ENCODE measurements around the gene CIAO3. TPM values are rescaled to one million over a fixed set of nuclear protein-coding genes. Genes with fewer than 3 reads are reported as not detected.

The CIAO3 gene
- polyA plus RNA-seq, 1 donor from 2014 or later: 57.8 TPM

DNA sequence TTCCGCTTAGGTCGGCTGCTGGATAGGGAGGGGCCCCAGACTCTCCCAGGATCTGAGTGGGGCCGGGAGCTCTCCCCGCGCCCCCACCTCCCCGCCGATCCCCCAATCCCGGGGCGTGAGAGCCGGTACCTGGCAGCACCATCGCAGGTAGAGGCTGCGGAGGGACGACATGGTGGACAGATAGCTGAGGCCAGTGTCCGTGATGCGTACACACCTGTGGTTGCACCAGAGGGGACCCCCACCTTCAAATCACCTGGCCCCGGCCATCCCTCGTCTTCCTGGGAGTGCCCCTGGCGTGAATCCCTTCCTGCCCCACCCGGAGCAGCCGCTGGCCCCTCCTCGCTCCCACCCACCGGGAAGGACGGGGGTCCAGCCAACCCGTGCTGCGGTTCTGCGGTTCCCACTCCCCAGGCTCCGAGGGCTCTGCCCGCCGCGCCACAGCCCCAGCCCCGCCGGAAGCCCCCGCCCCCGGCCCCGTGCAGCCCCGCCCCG lies 45.9 kb downstream of the CIAO3 start:
- H3K9me2 ChIP-seq (ENCODE audit: insufficient read depth, low read length): no peaks in the 10 kb centered on the region
- H3F3A ChIP-seq (ENCODE audit: insufficient read depth, low read length, poor library complexity, severe bottlenecking): no peaks in the 10 kb centered on the region
- H2AFZ ChIP-seq (ENCODE audit: low read depth, low read length): no peak overlapping the region
- no peak overlapping the region for H3K4me2 ChIP-seq (ENCODE audit: low read length)
- peaks cover 10% of the 10 kb centered on the region for H4K20me1 ChIP-seq (ENCODE audit: insufficient read depth)
- no peaks in the 10 kb centered on the region for H3K9me3 ChIP-seq (ENCODE audit: low read length)
- H3K36me3 ChIP-seq (ENCODE audit: insufficient read depth, low read length): no peaks in the 10 kb centered on the region
- peaks cover 28% of the 10 kb centered on the region for H3K27me3 ChIP-seq (ENCODE audit: insufficient read depth, low read depth, low read length)
- TF ChIP-seq EP300 (conservative IDR thresholded peaks at IDR 0.05; ENCODE audit: poor library complexity, severe bottlenecking): no peak
- TF ChIP-seq, protein P1, sequence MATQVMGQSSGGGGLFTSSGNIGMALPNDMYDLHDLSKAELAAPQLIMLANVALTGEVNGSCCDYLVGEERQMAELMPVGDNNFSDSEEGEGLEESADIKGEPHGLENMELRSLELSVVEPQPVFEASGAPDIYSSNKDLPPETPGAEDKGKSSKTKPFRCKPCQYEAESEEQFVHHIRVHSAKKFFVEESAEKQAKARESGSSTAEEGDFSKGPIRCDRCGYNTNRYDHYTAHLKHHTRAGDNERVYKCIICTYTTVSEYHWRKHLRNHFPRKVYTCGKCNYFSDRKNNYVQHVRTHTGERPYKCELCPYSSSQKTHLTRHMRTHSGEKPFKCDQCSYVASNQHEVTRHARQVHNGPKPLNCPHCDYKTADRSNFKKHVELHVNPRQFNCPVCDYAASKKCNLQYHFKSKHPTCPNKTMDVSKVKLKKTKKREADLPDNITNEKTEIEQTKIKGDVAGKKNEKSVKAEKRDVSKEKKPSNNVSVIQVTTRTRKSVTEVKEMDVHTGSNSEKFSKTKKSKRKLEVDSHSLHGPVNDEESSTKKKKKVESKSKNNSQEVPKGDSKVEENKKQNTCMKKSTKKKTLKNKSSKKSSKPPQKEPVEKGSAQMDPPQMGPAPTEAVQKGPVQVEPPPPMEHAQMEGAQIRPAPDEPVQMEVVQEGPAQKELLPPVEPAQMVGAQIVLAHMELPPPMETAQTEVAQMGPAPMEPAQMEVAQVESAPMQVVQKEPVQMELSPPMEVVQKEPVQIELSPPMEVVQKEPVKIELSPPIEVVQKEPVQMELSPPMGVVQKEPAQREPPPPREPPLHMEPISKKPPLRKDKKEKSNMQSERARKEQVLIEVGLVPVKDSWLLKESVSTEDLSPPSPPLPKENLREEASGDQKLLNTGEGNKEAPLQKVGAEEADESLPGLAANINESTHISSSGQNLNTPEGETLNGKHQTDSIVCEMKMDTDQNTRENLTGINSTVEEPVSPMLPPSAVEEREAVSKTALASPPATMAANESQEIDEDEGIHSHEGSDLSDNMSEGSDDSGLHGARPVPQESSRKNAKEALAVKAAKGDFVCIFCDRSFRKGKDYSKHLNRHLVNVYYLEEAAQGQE (IDR thresholded peaks at IDR 0.05; ENCODE audit: borderline replicate concordance): no peak
- no peak for TF ChIP-seq MXI1 (conservative IDR thresholded peaks at IDR 0.05; ENCODE audit: poor library complexity, severe bottlenecking)
- TF ChIP-seq RAD21 (conservative IDR thresholded peaks at IDR 0.05): no peak
- TF ChIP-seq EZH2 (IDR thresholded peaks at IDR 0.05; ENCODE audit: borderline replicate concordance, insufficient read depth, low read length, poor library complexity, severe bottlenecking): no peak
- no peak for TF ChIP-seq CTCF (IDR thresholded peaks at IDR 0.05; ENCODE audit: poor library complexity, severe bottlenecking)
- no peak for TF ChIP-seq TAF1 (IDR thresholded peaks at IDR 0.05; ENCODE audit: low read depth)
- no peak overlapping the region for H3K9ac ChIP-seq (ENCODE audit: low read length)
- no peak overlapping the region for H3K4me3 ChIP-seq (ENCODE audit: low read length)
- H3K27ac ChIP-seq (ENCODE audit: low read length): no peak overlapping the region
- H3K79me2 ChIP-seq (replicated peaks; ENCODE audit: insufficient read depth, low read length): no peaks in the 10 kb centered on the region

DNA sequence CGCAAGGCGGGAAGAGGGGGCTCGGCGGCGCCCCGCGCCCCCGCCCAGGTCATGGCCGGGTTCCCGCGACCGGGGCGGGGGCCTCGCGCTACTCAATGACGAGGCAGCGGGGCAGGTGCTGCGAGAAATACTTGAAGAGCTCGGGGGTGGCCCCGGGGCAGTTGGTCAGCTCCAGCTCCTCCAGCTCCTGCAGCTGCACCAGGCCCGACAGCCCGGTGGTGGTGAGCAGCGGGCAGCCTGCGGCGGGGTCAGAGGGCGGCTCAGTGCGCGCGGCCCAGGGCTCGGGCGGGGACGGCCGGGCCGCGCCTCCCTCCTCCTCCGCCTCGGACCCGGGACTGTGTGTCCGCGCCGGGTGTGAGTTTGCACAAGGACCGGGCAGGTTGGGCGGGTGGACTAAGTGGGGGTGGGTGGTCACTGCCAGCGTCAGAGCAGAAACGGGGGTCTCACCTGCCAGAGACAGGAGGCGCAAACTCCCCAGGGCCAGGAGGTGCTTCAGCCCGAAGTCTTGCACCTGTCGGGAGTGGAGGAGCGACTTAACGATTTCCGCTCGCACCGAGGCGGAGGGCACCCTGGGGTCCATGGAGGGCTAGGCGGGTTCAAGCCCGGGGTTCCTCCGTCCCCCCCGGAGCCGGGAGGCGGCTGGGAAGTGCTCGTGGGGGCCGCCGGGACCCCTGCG lies 46.5 kb downstream of the CIAO3 start:
- TF ChIP-seq CTCF (IDR thresholded peaks at IDR 0.05; ENCODE audit: poor library complexity, severe bottlenecking): no peak
- no peak for TF ChIP-seq POLR2AphosphoS5 (IDR thresholded peaks at IDR 0.05)
- TF ChIP-seq TAF1 (IDR thresholded peaks at IDR 0.05; ENCODE audit: low read depth): no peak
- no peak for TF ChIP-seq SMC3 (conservative IDR thresholded peaks at IDR 0.05; ENCODE audit: poor library complexity)
- TF ChIP-seq RAD21 (conservative IDR thresholded peaks at IDR 0.05): no peak
- TF ChIP-seq, protein P1 (IDR thresholded peaks at IDR 0.05; ENCODE audit: borderline replicate concordance): no peak
- no peak for TF ChIP-seq EP300 (conservative IDR thresholded peaks at IDR 0.05; ENCODE audit: poor library complexity, severe bottlenecking)
- TF ChIP-seq MXI1 (conservative IDR thresholded peaks at IDR 0.05; ENCODE audit: poor library complexity, severe bottlenecking): no peak
- no peak for TF ChIP-seq EZH2 (IDR thresholded peaks at IDR 0.05; ENCODE audit: borderline replicate concordance, insufficient read depth, low read length, poor library complexity, severe bottlenecking)
- Histone ChIP-seq H3K4me3 (ENCODE audit: low read length) (no peak overlapping the region), H3K36me3 (ENCODE audit: insufficient read depth, low read length) (no peaks in the 10 kb centered on the region), H3K27me3 (ENCODE audit: insufficient read depth, low read depth, low read length) (peaks cover 22% of the 10 kb centered on the region), H3K4me2 (ENCODE audit: low read length) (no peak overlapping the region), H3K9ac (ENCODE audit: low read length) (no peak overlapping the region), H3K27ac (ENCODE audit: low read length) (no peak overlapping the region), H3K79me2 (replicated peaks; ENCODE audit: insufficient read depth, low read length) (peaks cover 3% of the 10 kb centered on the region), H3K9me2 (ENCODE audit: insufficient read depth, low read length) (no peaks in the 10 kb centered on the region), H4K20me1 (ENCODE audit: insufficient read depth) (peaks cover 6% of the 10 kb centered on the region), H3F3A (ENCODE audit: insufficient read depth, low read length, poor library complexity, severe bottlenecking) (no peaks in the 10 kb centered on the region), H3K9me3 (ENCODE audit: low read length) (no peaks in the 10 kb centered on the region), H2AFZ (ENCODE audit: low read depth, low read length) (no peak overlapping the region)
